HG03103 (cell line): ENCODE measurements around the gene RNF207.

Experiments
- ATAC-seq: cut with Tn5 transposase; IDR thresholded peaks from one replicate; pipeline ENCODE4 v1.9.1; 2021; ENCODE audit warnings: low read depth; ENCODE audit not compliant: unreplicated experiment

RNF207 gene

GRCh38 chr1:6174621-6175410 is 31.1 kb upstream of the RNF207 start:
- no peak for ATAC-seq

- ATAC-seq, result no peak
These were observed 30.5 kb upstream of the RNF207 start for GRCh38 chr1:6175411-6175828.

- no peak for ATAC-seq
These were observed 29.1 kb upstream of the RNF207 start for GRCh38 chr1:6176779-6177178.

GRCh38 chr1:6177681-6178380 is 28.1 kb upstream of the RNF207 start:
- ATAC-seq, result no peak

GRCh38 chr1:6178751-6179563 is 27.0 kb upstream of the RNF207 start:
- ATAC-seq, result no peak

GRCh38 chr1:6179564-6180175 is 26.2 kb upstream of the RNF207 start:
- ATAC-seq, result no peak

GRCh38 chr1:6180268-6180706 is 25.6 kb upstream of the RNF207 start, which contains the start of gene CHD5:
Gene CHD5, minus strand, starts transcription at chr1:6180321. Its CDS starts 298 bp downstream, at chr1:6180023.
- no peak for ATAC-seq

GRCh38 chr1:6180707-6181311 is 25.1 kb upstream of the RNF207 start:
- no peak for ATAC-seq

GRCh38 chr1:6181347-6181770 is 24.6 kb upstream of the RNF207 start:
- no peak for ATAC-seq

GRCh38 chr1:6183520-6183989 is 22.4 kb upstream of the RNF207 start:
- ATAC-seq, result no peak

GRCh38 chr1:6184083-6184783 is 21.7 kb upstream of the RNF207 start:
- ATAC-seq, result no peak

GRCh38 chr1:6185151-6185550 is 20.8 kb upstream of the RNF207 start:
- ATAC-seq, result no peak

GRCh38 chr1:6185635-6186382 is 20.1 kb upstream of the RNF207 start:
- no peak for ATAC-seq

- ATAC-seq, result no peak
These were observed 17.5 kb upstream of the RNF207 start for GRCh38 chr1:6188466-6188865.

- no peak for ATAC-seq
These were observed 14.0 kb upstream of the RNF207 start for GRCh38 chr1:6191968-6192367.

GRCh38 chr1:6197746-6198427 is 8.0 kb upstream of the RNF207 start:
- ATAC-seq, result no peak

- ATAC-seq, result peak; percentile 10
These were observed 7.1 kb upstream of the RNF207 start for GRCh38 chr1:6198646-6199297.
